WTC11 (cell line): ENCODE results near the gene RAET1E. TPM values are rescaled to one million over a fixed set of nuclear protein-coding genes. Genes with fewer than 3 reads are reported as not detected.

Source experiments
- ATF1 ChIP-seq: sonication (generic); formaldehyde crosslinking; IDR thresholded peaks from 2 replicates; pipeline ENCODE4 v1.8.1; 2023; ENCODE audit warnings: mild to moderate bottlenecking, moderate library complexity, missing genetic modification reagents
- CREB1 ChIP-seq: sonication (generic); formaldehyde crosslinking; IDR thresholded peaks from 2 replicates; pipeline ENCODE4 v1.8.0; 2023; ENCODE audit warnings: mild to moderate bottlenecking, missing genetic modification reagents
- CREM ChIP-seq: sonication (generic); formaldehyde crosslinking; IDR thresholded peaks from 2 replicates; pipeline ENCODE4 v1.8.1; 2022; ENCODE audit warnings: mild to moderate bottlenecking, missing genetic modification reagents, moderate library complexity
- ETV6 ChIP-seq: sonication (generic); formaldehyde crosslinking; IDR thresholded peaks from 2 replicates; pipeline ENCODE4 v1.8.1; 2022; ENCODE audit warnings: mild to moderate bottlenecking, missing genetic modification reagents
- FOXK1 ChIP-seq: sonication (generic); formaldehyde crosslinking; IDR thresholded peaks from 2 replicates; pipeline ENCODE4 v1.8.0; 2022; ENCODE audit warnings: mild to moderate bottlenecking, moderate library complexity, missing genetic modification reagents
- GABPB1 ChIP-seq: sonication (generic); formaldehyde crosslinking; IDR thresholded peaks from 2 replicates; pipeline ENCODE4 v1.8.1; 2023; ENCODE audit warnings: mild to moderate bottlenecking, missing genetic modification reagents
- GRHL2 ChIP-seq: fragments of 250-450 bp; sonication (Bioruptor Pico); IDR thresholded peaks from 2 replicates; pipeline ENCODE4 v1.8.0; 2022; ENCODE audit warnings: mild to moderate bottlenecking, moderate library complexity; ENCODE audit not compliant: insufficient replicate concordance, severe bottlenecking
- KAT7 ChIP-seq: sonication (generic); formaldehyde crosslinking; IDR thresholded peaks from 2 replicates; pipeline ENCODE4 v1.8.1; 2023; ENCODE audit warnings: missing genetic modification reagents, mild to moderate bottlenecking, borderline replicate concordance
- MXD4 ChIP-seq: fragments of 250-450 bp; sonication (Bioruptor Pico); IDR thresholded peaks from 2 replicates; pipeline ENCODE4 v1.8.0; 2021; ENCODE audit warnings: mild to moderate bottlenecking, moderate library complexity, borderline replicate concordance
- MYBL2 ChIP-seq: sonication (generic); formaldehyde crosslinking; IDR thresholded peaks from 2 replicates; pipeline ENCODE4 v1.8.1; 2023; ENCODE audit warnings: mild to moderate bottlenecking, moderate library complexity, missing genetic modification reagents
- NFE2L1 ChIP-seq: sonication (generic); formaldehyde crosslinking; IDR thresholded peaks from 2 replicates; pipeline ENCODE4 v1.8.1; 2023; ENCODE audit warnings: missing genetic modification reagents
- NFYB ChIP-seq: sonication (generic); formaldehyde crosslinking; conservative IDR thresholded peaks from 2 replicates; pipeline ENCODE4 v1.8.0; 2022; ENCODE audit warnings: low read depth, missing genetic modification reagents
- NR3C1 ChIP-seq: sonication (generic); formaldehyde crosslinking; conservative IDR thresholded peaks from 2 replicates; pipeline ENCODE4 v1.8.1; 2023; ENCODE audit warnings: low read depth, mild to moderate bottlenecking, missing genetic modification reagents
- RORB ChIP-seq: fragments of 250-450 bp; sonication (Bioruptor Pico); IDR thresholded peaks from 2 replicates; pipeline ENCODE4 v1.9.0; 2021; ENCODE audit warnings: mild to moderate bottlenecking
- SOX15 ChIP-seq: fragments of 250-450 bp; sonication (Bioruptor Pico); IDR thresholded peaks from 2 replicates; pipeline ENCODE4 v1.9.0; 2021; ENCODE audit warnings: mild to moderate bottlenecking
- TCF7 ChIP-seq: sonication (generic); formaldehyde crosslinking; IDR thresholded peaks from 2 replicates; pipeline ENCODE4 v1.8.0; 2022; ENCODE audit warnings: mild to moderate bottlenecking, low read depth, missing genetic modification reagents, moderate library complexity
- TEAD1 ChIP-seq: sonication (generic); formaldehyde crosslinking; IDR thresholded peaks from 2 replicates; pipeline ENCODE4 v1.8.0; 2022; ENCODE audit warnings: mild to moderate bottlenecking, missing genetic modification reagents
- TEAD4 ChIP-seq: sonication (generic); formaldehyde crosslinking; IDR thresholded peaks from 2 replicates; pipeline ENCODE4 v1.8.0; 2022; ENCODE audit warnings: mild to moderate bottlenecking, missing genetic modification reagents
- ZNF263 ChIP-seq: sonication (generic); formaldehyde crosslinking; IDR thresholded peaks from 2 replicates; pipeline ENCODE4 v1.8.1; 2022; ENCODE audit warnings: low read depth, mild to moderate bottlenecking, moderate library complexity, missing genetic modification reagents
- ZNF416 ChIP-seq: fragments of 250-450 bp; sonication (Bioruptor Pico); IDR thresholded peaks from 2 replicates; pipeline ENCODE4 v1.9.0; 2021; ENCODE audit warnings: mild to moderate bottlenecking, inconsistent platforms
- total RNA-seq: library from RNA; stranded (reverse); gene quantifications from 3 replicates; pipeline ENCODE4 v1.2.3, GENCODE V29; 2021
- TF ChIP-seq, protein P1 (sequence below): fragments of 250-450 bp; sonication (Bioruptor Pico); IDR thresholded peaks from 2 replicates; pipeline ENCODE4 v1.9.0; 2021; ENCODE audit warnings: mild to moderate bottlenecking
- TF ChIP-seq, protein P2 (sequence below): fragments of 250-450 bp; sonication (Bioruptor Pico); IDR thresholded peaks from 2 replicates; pipeline ENCODE4 v1.9.0; 2021; ENCODE audit warnings: mild to moderate bottlenecking, borderline replicate concordance
- TF ChIP-seq, protein P3 (sequence below): sonication (generic); formaldehyde crosslinking; IDR thresholded peaks from 2 replicates; pipeline ENCODE4 v1.8.0; 2022; ENCODE audit warnings: mild to moderate bottlenecking, missing genetic modification reagents
- TF ChIP-seq, protein P4 (sequence below): sonication (generic); formaldehyde crosslinking; IDR thresholded peaks from 2 replicates; pipeline ENCODE4 v1.8.0; 2023; ENCODE audit warnings: missing genetic modification reagents
- TF ChIP-seq, protein P5 (sequence below): sonication (generic); formaldehyde crosslinking; IDR thresholded peaks from 2 replicates; pipeline ENCODE4 v1.8.1; 2022; ENCODE audit warnings: mild to moderate bottlenecking, missing genetic modification reagents, moderate library complexity, borderline replicate concordance
- TF ChIP-seq, protein P6 (sequence below): sonication (generic); formaldehyde crosslinking; IDR thresholded peaks from 2 replicates; pipeline ENCODE4 v1.8.1; 2023; ENCODE audit warnings: mild to moderate bottlenecking, moderate library complexity, missing genetic modification reagents

Gene RAET1E
- total RNA-seq, 1 experiment from 2014 or later = not detected

DNA sequence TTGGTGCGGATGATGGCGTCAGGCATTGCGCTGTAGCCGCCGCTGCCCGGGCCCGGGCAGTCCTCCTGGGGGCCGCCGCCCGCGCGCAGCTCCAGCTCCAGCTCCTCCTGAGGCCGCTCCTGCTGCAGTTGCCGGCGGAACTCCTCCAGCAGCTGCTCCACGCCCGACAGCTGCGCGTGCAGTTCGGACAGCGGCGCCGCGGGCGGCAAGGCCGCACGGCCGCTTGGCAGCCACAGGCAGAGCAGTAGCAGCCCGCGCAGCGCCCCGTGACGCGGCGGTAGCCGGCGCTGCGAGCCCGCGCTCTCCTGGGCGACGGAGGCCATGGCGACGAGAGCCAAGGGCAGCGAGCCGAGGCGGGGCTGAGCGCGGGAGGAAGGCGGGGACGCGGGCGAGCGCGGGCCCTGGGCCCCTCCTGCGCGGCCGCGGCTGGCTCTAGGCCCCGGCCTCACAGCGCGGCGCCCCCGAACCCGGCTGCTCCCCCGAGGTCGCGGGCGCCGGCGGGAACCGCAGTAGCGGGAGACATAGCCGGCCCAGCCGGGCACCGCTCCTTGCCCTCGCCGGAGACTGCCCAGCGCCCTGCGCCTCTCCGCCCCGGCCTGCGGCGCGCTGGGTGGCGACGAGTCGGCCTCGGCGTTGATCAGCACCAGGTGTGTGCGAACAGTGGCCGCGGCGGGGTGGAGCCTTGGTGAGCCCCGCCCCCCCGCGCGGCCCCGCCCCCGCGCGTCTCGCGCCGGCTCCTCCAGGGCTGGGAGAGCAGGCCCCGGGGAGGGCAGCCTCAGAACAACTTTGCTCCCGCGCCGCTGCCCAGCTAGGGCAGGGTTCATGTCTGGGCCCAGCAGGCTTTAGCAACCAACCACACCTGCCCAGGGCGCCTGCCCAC lies 34.0 kb downstream of the RAET1E start, which contains the start of gene LRP11 (continued):
- TF ChIP-seq, protein P1, sequence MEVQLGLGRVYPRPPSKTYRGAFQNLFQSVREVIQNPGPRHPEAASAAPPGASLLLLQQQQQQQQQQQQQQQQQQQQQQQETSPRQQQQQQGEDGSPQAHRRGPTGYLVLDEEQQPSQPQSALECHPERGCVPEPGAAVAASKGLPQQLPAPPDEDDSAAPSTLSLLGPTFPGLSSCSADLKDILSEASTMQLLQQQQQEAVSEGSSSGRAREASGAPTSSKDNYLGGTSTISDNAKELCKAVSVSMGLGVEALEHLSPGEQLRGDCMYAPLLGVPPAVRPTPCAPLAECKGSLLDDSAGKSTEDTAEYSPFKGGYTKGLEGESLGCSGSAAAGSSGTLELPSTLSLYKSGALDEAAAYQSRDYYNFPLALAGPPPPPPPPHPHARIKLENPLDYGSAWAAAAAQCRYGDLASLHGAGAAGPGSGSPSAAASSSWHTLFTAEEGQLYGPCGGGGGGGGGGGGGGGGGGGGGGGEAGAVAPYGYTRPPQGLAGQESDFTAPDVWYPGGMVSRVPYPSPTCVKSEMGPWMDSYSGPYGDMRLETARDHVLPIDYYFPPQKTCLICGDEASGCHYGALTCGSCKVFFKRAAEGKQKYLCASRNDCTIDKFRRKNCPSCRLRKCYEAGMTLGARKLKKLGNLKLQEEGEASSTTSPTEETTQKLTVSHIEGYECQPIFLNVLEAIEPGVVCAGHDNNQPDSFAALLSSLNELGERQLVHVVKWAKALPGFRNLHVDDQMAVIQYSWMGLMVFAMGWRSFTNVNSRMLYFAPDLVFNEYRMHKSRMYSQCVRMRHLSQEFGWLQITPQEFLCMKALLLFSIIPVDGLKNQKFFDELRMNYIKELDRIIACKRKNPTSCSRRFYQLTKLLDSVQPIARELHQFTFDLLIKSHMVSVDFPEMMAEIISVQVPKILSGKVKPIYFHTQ (CRISPR knock-in tag) = no peak
- TF ChIP-seq, protein P2, sequence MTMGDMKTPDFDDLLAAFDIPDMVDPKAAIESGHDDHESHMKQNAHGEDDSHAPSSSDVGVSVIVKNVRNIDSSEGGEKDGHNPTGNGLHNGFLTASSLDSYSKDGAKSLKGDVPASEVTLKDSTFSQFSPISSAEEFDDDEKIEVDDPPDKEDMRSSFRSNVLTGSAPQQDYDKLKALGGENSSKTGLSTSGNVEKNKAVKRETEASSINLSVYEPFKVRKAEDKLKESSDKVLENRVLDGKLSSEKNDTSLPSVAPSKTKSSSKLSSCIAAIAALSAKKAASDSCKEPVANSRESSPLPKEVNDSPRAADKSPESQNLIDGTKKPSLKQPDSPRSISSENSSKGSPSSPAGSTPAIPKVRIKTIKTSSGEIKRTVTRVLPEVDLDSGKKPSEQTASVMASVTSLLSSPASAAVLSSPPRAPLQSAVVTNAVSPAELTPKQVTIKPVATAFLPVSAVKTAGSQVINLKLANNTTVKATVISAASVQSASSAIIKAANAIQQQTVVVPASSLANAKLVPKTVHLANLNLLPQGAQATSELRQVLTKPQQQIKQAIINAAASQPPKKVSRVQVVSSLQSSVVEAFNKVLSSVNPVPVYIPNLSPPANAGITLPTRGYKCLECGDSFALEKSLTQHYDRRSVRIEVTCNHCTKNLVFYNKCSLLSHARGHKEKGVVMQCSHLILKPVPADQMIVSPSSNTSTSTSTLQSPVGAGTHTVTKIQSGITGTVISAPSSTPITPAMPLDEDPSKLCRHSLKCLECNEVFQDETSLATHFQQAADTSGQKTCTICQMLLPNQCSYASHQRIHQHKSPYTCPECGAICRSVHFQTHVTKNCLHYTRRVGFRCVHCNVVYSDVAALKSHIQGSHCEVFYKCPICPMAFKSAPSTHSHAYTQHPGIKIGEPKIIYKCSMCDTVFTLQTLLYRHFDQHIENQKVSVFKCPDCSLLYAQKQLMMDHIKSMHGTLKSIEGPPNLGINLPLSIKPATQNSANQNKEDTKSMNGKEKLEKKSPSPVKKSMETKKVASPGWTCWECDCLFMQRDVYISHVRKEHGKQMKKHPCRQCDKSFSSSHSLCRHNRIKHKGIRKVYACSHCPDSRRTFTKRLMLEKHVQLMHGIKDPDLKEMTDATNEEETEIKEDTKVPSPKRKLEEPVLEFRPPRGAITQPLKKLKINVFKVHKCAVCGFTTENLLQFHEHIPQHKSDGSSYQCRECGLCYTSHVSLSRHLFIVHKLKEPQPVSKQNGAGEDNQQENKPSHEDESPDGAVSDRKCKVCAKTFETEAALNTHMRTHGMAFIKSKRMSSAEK (CRISPR knock-in tag) = no peak
- peak; percentile 63; the same call in 1 of the 2 replicates for TF ChIP-seq ETV6 (CRISPR knock-in tag)
- TF ChIP-seq ATF1 = no peak
- TF ChIP-seq, protein P3, sequence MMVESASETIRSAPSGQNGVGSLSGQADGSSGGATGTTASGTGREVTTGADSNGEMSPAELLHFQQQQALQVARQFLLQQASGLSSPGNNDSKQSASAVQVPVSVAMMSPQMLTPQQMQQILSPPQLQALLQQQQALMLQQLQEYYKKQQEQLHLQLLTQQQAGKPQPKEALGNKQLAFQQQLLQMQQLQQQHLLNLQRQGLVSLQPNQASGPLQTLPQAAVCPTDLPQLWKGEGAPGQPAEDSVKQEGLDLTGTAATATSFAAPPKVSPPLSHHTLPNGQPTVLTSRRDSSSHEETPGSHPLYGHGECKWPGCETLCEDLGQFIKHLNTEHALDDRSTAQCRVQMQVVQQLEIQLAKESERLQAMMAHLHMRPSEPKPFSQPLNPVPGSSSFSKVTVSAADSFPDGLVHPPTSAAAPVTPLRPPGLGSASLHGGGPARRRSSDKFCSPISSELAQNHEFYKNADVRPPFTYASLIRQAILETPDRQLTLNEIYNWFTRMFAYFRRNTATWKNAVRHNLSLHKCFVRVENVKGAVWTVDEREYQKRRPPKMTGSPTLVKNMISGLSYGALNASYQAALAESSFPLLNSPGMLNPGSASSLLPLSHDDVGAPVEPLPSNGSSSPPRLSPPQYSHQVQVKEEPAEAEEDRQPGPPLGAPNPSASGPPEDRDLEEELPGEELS (CRISPR knock-in tag) = peak; percentile 88
- no peak for TF ChIP-seq NR3C1 (CRISPR knock-in tag)
- TF ChIP-seq TEAD1 (CRISPR knock-in tag) = no peak
- TF ChIP-seq ZNF416 (CRISPR knock-in tag) = no peak
- TF ChIP-seq, protein P4, sequence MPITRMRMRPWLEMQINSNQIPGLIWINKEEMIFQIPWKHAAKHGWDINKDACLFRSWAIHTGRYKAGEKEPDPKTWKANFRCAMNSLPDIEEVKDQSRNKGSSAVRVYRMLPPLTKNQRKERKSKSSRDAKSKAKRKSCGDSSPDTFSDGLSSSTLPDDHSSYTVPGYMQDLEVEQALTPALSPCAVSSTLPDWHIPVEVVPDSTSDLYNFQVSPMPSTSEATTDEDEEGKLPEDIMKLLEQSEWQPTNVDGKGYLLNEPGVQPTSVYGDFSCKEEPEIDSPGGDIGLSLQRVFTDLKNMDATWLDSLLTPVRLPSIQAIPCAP = peak; percentile 53; the same call in 1 of the 2 replicates
- TF ChIP-seq, protein P5, sequence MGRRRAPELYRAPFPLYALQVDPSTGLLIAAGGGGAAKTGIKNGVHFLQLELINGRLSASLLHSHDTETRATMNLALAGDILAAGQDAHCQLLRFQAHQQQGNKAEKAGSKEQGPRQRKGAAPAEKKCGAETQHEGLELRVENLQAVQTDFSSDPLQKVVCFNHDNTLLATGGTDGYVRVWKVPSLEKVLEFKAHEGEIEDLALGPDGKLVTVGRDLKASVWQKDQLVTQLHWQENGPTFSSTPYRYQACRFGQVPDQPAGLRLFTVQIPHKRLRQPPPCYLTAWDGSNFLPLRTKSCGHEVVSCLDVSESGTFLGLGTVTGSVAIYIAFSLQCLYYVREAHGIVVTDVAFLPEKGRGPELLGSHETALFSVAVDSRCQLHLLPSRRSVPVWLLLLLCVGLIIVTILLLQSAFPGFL (CRISPR knock-in tag) = no peak
- peak; percentile 22; the same call in 1 of the 2 replicates for TF ChIP-seq NFE2L1 (CRISPR knock-in tag)
- TF ChIP-seq CREB1 (CRISPR knock-in tag) = no peak; the same call in 1 of the 2 replicates
- no peak for TF ChIP-seq ZNF263 (CRISPR knock-in tag)
- TF ChIP-seq SOX15 = no peak
- TF ChIP-seq NFYB (CRISPR knock-in tag) = 0 out of 2 replicates have a peak, but pooled peaks have one; percentile 7
- TF ChIP-seq MXD4 (CRISPR knock-in tag) = no peak
- peak; percentile 71 for TF ChIP-seq FOXK1
- TF ChIP-seq CREM (CRISPR knock-in tag) = peak; percentile 49
- TF ChIP-seq TEAD4 (CRISPR knock-in tag) = no peak
- no peak for TF ChIP-seq RORB
- TF ChIP-seq GABPB1 (CRISPR knock-in tag) = 0 out of 2 replicates have a peak, but pooled peaks have one; percentile 38
- peak; percentile 63; the same call in 1 of the 2 replicates for TF ChIP-seq MYBL2 (CRISPR knock-in tag)
- no peak; the same call in 1 of the 2 replicates for TF ChIP-seq TCF7 (CRISPR knock-in tag)
- peak; percentile 61; the same call in 1 of the 2 replicates for TF ChIP-seq KAT7
- no peak for TF ChIP-seq GRHL2 (CRISPR knock-in tag)
- TF ChIP-seq, protein P6, sequence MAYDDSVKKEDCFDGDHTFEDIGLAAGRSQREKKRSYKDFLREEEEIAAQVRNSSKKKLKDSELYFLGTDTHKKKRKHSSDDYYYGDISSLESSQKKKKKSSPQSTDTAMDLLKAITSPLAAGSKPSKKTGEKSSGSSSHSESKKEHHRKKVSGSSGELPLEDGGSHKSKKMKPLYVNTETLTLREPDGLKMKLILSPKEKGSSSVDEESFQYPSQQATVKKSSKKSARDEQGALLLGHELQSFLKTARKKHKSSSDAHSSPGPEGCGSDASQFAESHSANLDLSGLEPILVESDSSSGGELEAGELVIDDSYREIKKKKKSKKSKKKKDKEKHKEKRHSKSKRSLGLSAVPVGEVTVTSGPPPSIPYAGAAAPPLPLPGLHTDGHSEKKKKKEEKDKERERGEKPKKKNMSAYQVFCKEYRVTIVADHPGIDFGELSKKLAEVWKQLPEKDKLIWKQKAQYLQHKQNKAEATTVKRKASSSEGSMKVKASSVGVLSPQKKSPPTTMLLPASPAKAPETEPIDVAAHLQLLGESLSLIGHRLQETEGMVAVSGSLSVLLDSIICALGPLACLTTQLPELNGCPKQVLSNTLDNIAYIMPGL = peak; percentile 94
